ENCODE data around the gene SLC16A11. TPM values are rescaled to one million over a fixed set of nuclear protein-coding genes. Genes with fewer than 3 reads are reported as not detected.

Gene SLC16A11
- total RNA-seq, 4 donors from 2014 or later, result 1.1 to 6.3 (median 4.1) TPM

- intact Hi-C loops (cut with DNase I; ENCODE audit: low total_unique reads), result loop anchor here (5.0 kb wide), 1 partner anchor 160 kb away; no protein-coding TSS in a partner anchor
Observed at GRCh38 chr17:7002288-7003047, 41.4 kb downstream of the SLC16A11 start.

GRCh38 chr17:7001318-7001961 is 42.5 kb downstream of the SLC16A11 start:
- WGBS, 2 donors, result 74 to 76% methylated on average over 10 of the region's 10 CpGs
- H3K4me3 ChIP-seq (ENCODE audit: low read depth, poor library complexity, severe bottlenecking), result no peak overlapping the region
- intact Hi-C loops (cut with DNase I; ENCODE audit: low total_unique reads), result loop anchor here (5.0 kb wide), 1 partner anchor 159 kb away; no protein-coding TSS in a partner anchor

More at GRCh38 chr17:7002288-7003047, 41.4 kb downstream of the SLC16A11 start:
- H3K4me3 ChIP-seq (ENCODE audit: low read depth, poor library complexity, severe bottlenecking), result no peak overlapping the region
- no peak for DNase-seq (ENCODE audit: low spot score in 2 of 2)
- 85 to 87% methylated on average over 6 of the region's 6 CpGs for WGBS, 2 donors
- no peak for TF ChIP-seq POLR2A (IDR thresholded peaks at IDR 0.05)
- TF ChIP-seq, protein P1, sequence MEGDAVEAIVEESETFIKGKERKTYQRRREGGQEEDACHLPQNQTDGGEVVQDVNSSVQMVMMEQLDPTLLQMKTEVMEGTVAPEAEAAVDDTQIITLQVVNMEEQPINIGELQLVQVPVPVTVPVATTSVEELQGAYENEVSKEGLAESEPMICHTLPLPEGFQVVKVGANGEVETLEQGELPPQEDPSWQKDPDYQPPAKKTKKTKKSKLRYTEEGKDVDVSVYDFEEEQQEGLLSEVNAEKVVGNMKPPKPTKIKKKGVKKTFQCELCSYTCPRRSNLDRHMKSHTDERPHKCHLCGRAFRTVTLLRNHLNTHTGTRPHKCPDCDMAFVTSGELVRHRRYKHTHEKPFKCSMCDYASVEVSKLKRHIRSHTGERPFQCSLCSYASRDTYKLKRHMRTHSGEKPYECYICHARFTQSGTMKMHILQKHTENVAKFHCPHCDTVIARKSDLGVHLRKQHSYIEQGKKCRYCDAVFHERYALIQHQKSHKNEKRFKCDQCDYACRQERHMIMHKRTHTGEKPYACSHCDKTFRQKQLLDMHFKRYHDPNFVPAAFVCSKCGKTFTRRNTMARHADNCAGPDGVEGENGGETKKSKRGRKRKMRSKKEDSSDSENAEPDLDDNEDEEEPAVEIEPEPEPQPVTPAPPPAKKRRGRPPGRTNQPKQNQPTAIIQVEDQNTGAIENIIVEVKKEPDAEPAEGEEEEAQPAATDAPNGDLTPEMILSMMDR (IDR thresholded peaks at IDR 0.05), result no peak

GRCh38 chr17:6998855-6999508 is 44.9 kb downstream of the SLC16A11 start:
- DNase-seq (ENCODE audit: low spot score in 2 of 2), result no peak
- 78 to 79% methylated on average over 11 of the region's 11 CpGs for WGBS, 2 donors

More at GRCh38 chr17:7001318-7001961, 42.5 kb downstream of the SLC16A11 start:
- peak in 1 of 2 donors; percentile 84 for DNase-seq (ENCODE audit: low spot score in 2 of 2)
- TF ChIP-seq, protein P1 (IDR thresholded peaks at IDR 0.05), result no peak
- no peak for TF ChIP-seq POLR2A (IDR thresholded peaks at IDR 0.05)

GRCh38 chr17:6997171-6997570 is 46.7 kb downstream of the SLC16A11 start:
- no peak overlapping the region for H3K4me3 ChIP-seq (ENCODE audit: low read depth, poor library complexity, severe bottlenecking)
- DNase-seq (ENCODE audit: low spot score in 2 of 2), result peak in 1 of 2 donors; percentile 43
- intact Hi-C loops (cut with DNase I; ENCODE audit: low total_unique reads), result no loop called here
- WGBS, 2 donors, result 78 to 87% methylated on average over 8 of the region's 8 CpGs
- TF ChIP-seq, protein P1 (IDR thresholded peaks at IDR 0.05), result no peak
- no peak for TF ChIP-seq POLR2A (IDR thresholded peaks at IDR 0.05)

More at GRCh38 chr17:6998855-6999508, 44.9 kb downstream of the SLC16A11 start:
- H3K4me3 ChIP-seq (ENCODE audit: low read depth, poor library complexity, severe bottlenecking), result no peak overlapping the region
- intact Hi-C loops (cut with DNase I; ENCODE audit: low total_unique reads), result no loop called here
- TF ChIP-seq, protein P1 (IDR thresholded peaks at IDR 0.05), result no peak
- no peak for TF ChIP-seq POLR2A (IDR thresholded peaks at IDR 0.05)

DNA sequence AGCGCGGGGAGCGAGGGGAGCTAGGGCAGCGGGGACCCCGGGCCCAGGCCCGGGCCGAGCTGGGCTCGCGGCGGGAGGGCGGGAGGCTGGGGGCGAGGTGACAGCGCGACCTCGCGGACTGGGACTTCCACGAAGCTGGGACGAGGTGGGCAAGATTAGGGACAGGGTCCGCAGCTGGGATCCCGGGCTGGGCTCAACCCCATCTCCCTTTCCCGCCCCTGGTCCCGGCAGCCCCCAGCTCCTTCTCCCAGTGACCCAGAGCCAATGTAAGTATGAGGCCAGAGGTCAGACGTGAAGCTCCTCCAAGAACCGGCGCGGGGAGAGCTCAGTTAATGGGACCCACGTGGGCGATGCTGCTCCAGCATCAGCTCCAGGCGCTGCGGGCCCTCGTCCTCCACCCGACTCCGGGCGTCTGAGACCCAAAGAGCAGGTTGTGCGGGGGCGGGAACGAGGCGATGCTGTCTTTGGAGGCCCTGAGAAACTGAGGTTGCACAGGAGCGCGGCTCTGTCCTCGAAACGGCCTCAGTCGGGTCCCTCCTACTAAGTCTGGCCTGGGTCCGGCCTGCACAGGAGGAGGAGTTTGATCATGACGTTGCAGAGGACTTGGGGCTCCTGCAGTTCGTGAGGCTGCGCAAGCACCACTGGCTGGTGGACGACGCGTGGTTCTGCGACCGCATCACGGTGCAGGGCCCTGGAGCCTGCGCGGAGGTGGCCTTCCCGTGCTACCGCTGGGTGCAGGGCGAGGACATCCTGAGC is 47.5 kb downstream of the SLC16A11 start:
- intact Hi-C loops (cut with DNase I; ENCODE audit: low total_unique reads), result no loop called here

More for the DNA sequence above, 47.5 kb downstream of the SLC16A11 start:
- H3K4me3 ChIP-seq (ENCODE audit: low read depth, poor library complexity, severe bottlenecking), result no peak overlapping the region
- WGBS, 2 donors, result 61 to 69% methylated on average over 36 to 52 of the region's 58 CpGs
- peak in 1 of 2 donors; percentile 84 for DNase-seq (ENCODE audit: low spot score in 2 of 2)
- TF ChIP-seq, protein P1 (IDR thresholded peaks at IDR 0.05), result no peak
- no peak for TF ChIP-seq POLR2A (IDR thresholded peaks at IDR 0.05)
